ENCODE data around the gene PP2D1.
"Not testable (repeated sequence)": the region's sequence is repeated elsewhere in the genome, so short reads cannot be mapped to it uniquely, and the experiment has no call there.

The PP2D1 gene

GRCh38 chr3:20046556-20046955 is 34.5 kb upstream of the PP2D1 start:
- H3K4me3 ChIP-seq (ENCODE audit: low read depth, low read length): no peak overlapping the region
- TF ChIP-seq CTCF (IDR thresholded peaks at IDR 0.05; ENCODE audit: low read depth, low read length): no peak

GRCh38 chr3:20045141-20045540 is 33.1 kb upstream of the PP2D1 start:
- not testable (repeated sequence) for H3K4me3 ChIP-seq (ENCODE audit: low read depth, low read length)

GRCh38 chr3:20043825-20044224 is 31.8 kb upstream of the PP2D1 start:
- no peak for TF ChIP-seq CTCF (IDR thresholded peaks at IDR 0.05; ENCODE audit: low read depth, low read length)
- no peak overlapping the region for H3K4me3 ChIP-seq (ENCODE audit: low read depth, low read length)

- H3K4me3 ChIP-seq (ENCODE audit: low read depth, low read length): no peak overlapping the region
- TF ChIP-seq CTCF (IDR thresholded peaks at IDR 0.05; ENCODE audit: low read depth, low read length): no peak
These were observed 31.3 kb upstream of the PP2D1 start for GRCh38 chr3:20043396-20043795.

- no peak overlapping the region for H3K4me3 ChIP-seq (ENCODE audit: low read depth, low read length)
- no peak for TF ChIP-seq CTCF (IDR thresholded peaks at IDR 0.05; ENCODE audit: low read depth, low read length)
These were observed 30.3 kb upstream of the PP2D1 start for GRCh38 chr3:20042331-20042730.

- TF ChIP-seq CTCF (IDR thresholded peaks at IDR 0.05; ENCODE audit: low read depth, low read length): no peak
- H3K4me3 ChIP-seq (ENCODE audit: low read depth, low read length): peak overlapping the region; percentile 75
These were observed 29.2 kb upstream of the PP2D1 start for GRCh38 chr3:20041197-20041780.

GRCh38 chr3:20040548-20041196 is 28.6 kb upstream of the PP2D1 start:
- H3K4me3 ChIP-seq (ENCODE audit: low read depth, low read length): peak overlapping the region; percentile 75
- TF ChIP-seq CTCF (IDR thresholded peaks at IDR 0.05; ENCODE audit: low read depth, low read length): 0 out of 2 replicates have a peak, but pooled peaks have one; percentile 5
